Measurements from ENCODE around the gene SUOX. TPM values are rescaled to one million over a fixed set of nuclear protein-coding genes. Genes with fewer than 3 reads are reported as not detected.
A peak's percentile ranks its signal among the peaks of the same experiment; 100 is the strongest.
"Not testable (repeated sequence)": the region's sequence is repeated elsewhere in the genome, so short reads cannot be mapped to it uniquely, and the experiment has no call there.

The SUOX gene
- total RNA-seq, 1 experiment from 2014 or later = 11.8 TPM

GRCh38 chr12:56040963-56041551 is 44.0 kb downstream of the SUOX start:
- DNase-seq (ENCODE audit: low read depth in 1 of 2, low spot score in 2 of 2) = no peak
- H3K9me3 ChIP-seq (replicated peaks) = no peaks in the 10 kb centered on the region
- peaks cover 14% of the 10 kb centered on the region for H3K4me1 ChIP-seq (replicated peaks)
- no peaks in the 10 kb centered on the region for H3K27me3 ChIP-seq (replicated peaks)
- H3K27ac ChIP-seq = peak overlapping the region; percentile 22; the same call in 1 of the 2 replicates
- H3K4me3 ChIP-seq = peak overlapping the region; percentile 57
- peaks cover 38% of the 10 kb centered on the region for H3K36me3 ChIP-seq

GRCh38 chr12:56041552-56042429 is 44.7 kb downstream of the SUOX start, which contains the start of gene RPS26:
TSS of gene RPS26 (plus strand) at chr12:56041918. CDS start at chr12:56042167, 249 bp downstream.
- Histone ChIP-seq H3K36me3 (peaks cover 45% of the 10 kb centered on the region), H3K9me3 (replicated peaks) (no peaks in the 10 kb centered on the region), H3K27ac (peak within 1 kb of the TSS; percentile 95), H3K4me3 (peak within 1 kb of the TSS; percentile 57), H3K27me3 (replicated peaks) (no peaks in the 10 kb centered on the region), H3K4me1 (replicated peaks) (peaks cover 16% of the 10 kb centered on the region)
- DNase-seq (ENCODE audit: low read depth in 1 of 2, low spot score in 2 of 2) = peak; percentile 98 to 99

- H3K36me3 ChIP-seq = peaks cover 47% of the 10 kb centered on the region
- peak overlapping the region; percentile 95 for H3K27ac ChIP-seq
- peaks cover 17% of the 10 kb centered on the region for H3K4me1 ChIP-seq (replicated peaks)
- H3K9me3 ChIP-seq (replicated peaks); H3K27me3 ChIP-seq (replicated peaks); DNase-seq (ENCODE audit: low read depth in 1 of 2, low spot score in 2 of 2): not testable (repeated sequence)
- H3K4me3 ChIP-seq = peak overlapping the region; percentile 57
Measured at GRCh38 chr12:56042430-56042813, 45.3 kb downstream of the SUOX start.

DNA sequence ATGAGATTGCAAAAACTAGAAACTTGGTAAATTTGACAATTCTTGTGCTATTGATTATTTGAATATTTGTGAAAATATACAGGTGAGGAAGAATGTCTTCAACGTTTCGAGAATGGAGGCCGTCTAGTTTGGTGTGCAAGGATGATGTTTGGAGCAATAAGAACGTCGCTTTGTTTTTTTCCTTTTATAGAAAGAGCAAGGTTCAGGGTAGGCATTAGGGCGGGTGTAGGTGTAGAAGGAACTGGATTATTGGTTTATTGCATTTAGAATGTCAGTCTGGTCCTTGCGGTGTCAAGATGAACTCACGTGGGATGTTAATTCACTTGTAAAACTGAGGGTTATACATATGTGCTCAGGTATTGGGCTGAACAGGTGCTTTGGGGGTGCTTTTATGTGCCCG is 45.8 kb downstream of the SUOX start:
- Histone ChIP-seq H3K27me3 (replicated peaks) (no peaks in the 10 kb centered on the region), H3K9me3 (replicated peaks) (no peaks in the 10 kb centered on the region), H3K4me3 (peak overlapping the region; percentile 57), H3K4me1 (replicated peaks) (peaks cover 17% of the 10 kb centered on the region), H3K36me3 (peaks cover 47% of the 10 kb centered on the region), H3K27ac (peak overlapping the region; percentile 95; the same call in 1 of the 2 replicates)
- no peak for DNase-seq (ENCODE audit: low read depth in 1 of 2, low spot score in 2 of 2)

- Histone ChIP-seq H3K27me3 (replicated peaks) (no peaks in the 10 kb centered on the region), H3K9me3 (replicated peaks) (no peaks in the 10 kb centered on the region), H3K4me1 (replicated peaks) (peaks cover 11% of the 10 kb centered on the region), H3K4me3 (no peak overlapping the region), H3K27ac (no peak overlapping the region), H3K36me3 (peaks cover 47% of the 10 kb centered on the region)
- DNase-seq (ENCODE audit: low read depth in 1 of 2, low spot score in 2 of 2) = no peak
Measured at GRCh38 chr12:56046027-56046780, 49.1 kb downstream of the SUOX start.

GRCh38 chr12:56053407-56053893 is 56.4 kb downstream of the SUOX start:
- Histone ChIP-seq H3K27ac (no peak overlapping the region), H3K9me3 (replicated peaks) (no peaks in the 10 kb centered on the region), H3K27me3 (replicated peaks) (no peaks in the 10 kb centered on the region), H3K36me3 (no peaks in the 10 kb centered on the region), H3K4me3 (no peak overlapping the region), H3K4me1 (replicated peaks) (no peaks in the 10 kb centered on the region; the same call in none of the 2 replicates)
- no peak for DNase-seq (ENCODE audit: low read depth in 1 of 2, low spot score in 2 of 2)

Other genes starting within 250 kb of the SUOX start
- 124 and 208 TPM in 2 replicates for gene SARNP, start 179.6 kb upstream of the SUOX start, total RNA-seq (2014; rRNA removed; shearing (Covaris generic))
- gene ORMDL2, start 179.2 kb upstream of the SUOX start, total RNA-seq (2014; rRNA removed; shearing (Covaris generic)) = 15.4 and 15.7 TPM in 2 replicates
- 41.6 and 58.1 TPM in 2 replicates for gene DNAJC14, start 167.7 kb upstream of the SUOX start, total RNA-seq (2014; rRNA removed; shearing (Covaris generic))
- gene MMP19, start 154.3 kb upstream of the SUOX start, total RNA-seq (2014; rRNA removed; shearing (Covaris generic)) = 9.8 and 14.5 TPM in 2 replicates
- gene PYM1, start 69.4 kb upstream of the SUOX start, total RNA-seq (2014; rRNA removed; shearing (Covaris generic)) = 25.1 and 43.7 TPM in 2 replicates
- 23.9 and 46.2 TPM in 2 replicates for gene DGKA, start 66.1 kb upstream of the SUOX start, total RNA-seq (2014; rRNA removed; shearing (Covaris generic))
- 0.34 TPM in 1 of 2 replicates, not detected in the other for gene PMEL, start 31.2 kb upstream of the SUOX start, total RNA-seq (2014; rRNA removed; shearing (Covaris generic))
- 74.4 and 82.1 TPM in 2 replicates for gene CDK2, start 30.4 kb upstream of the SUOX start, total RNA-seq (2014; rRNA removed; shearing (Covaris generic))
- 17.4 and 33.0 TPM in 2 replicates for gene RAB5B, start 23.2 kb upstream of the SUOX start, total RNA-seq (2014; rRNA removed; shearing (Covaris generic))
- gene IKZF4, start 23.8 kb downstream of the SUOX start, total RNA-seq (2014; rRNA removed; shearing (Covaris generic)) = 0.34 and 1.1 TPM in 2 replicates
- 622 and 1,406 TPM in 2 replicates for gene RPS26, start 44.6 kb downstream of the SUOX start, total RNA-seq (2014; rRNA removed; shearing (Covaris generic))
- not detected in 2 replicates for gene ERBB3, start 82.9 kb downstream of the SUOX start, total RNA-seq (2014; rRNA removed; shearing (Covaris generic))
- 204 and 249 TPM in 2 replicates for gene PA2G4, start 107.3 kb downstream of the SUOX start, total RNA-seq (2014; rRNA removed; shearing (Covaris generic))
- 1,215 and 2,760 TPM in 2 replicates for gene RPL41, start 119.4 kb downstream of the SUOX start, total RNA-seq (2014; rRNA removed; shearing (Covaris generic))
- gene ZC3H10, start 121.0 kb downstream of the SUOX start, total RNA-seq (2014; rRNA removed; shearing (Covaris generic)) = 3.6 and 7.3 TPM in 2 replicates
- 138 and 170 TPM in 2 replicates for gene ESYT1, start 131.0 kb downstream of the SUOX start, total RNA-seq (2014; rRNA removed; shearing (Covaris generic))
- gene MYL6B, start 155.3 kb downstream of the SUOX start, total RNA-seq (2014; rRNA removed; shearing (Covaris generic)) = 71.9 and 97.8 TPM in 2 replicates
- gene MYL6, start 161.1 kb downstream of the SUOX start, total RNA-seq (2014; rRNA removed; shearing (Covaris generic)) = 4,832 and 5,659 TPM in 2 replicates
- 20.9 and 33.4 TPM in 2 replicates for gene SMARCC2, start 192.2 kb downstream of the SUOX start, total RNA-seq (2014; rRNA removed; shearing (Covaris generic))
- gene RNF41, start 224.6 kb downstream of the SUOX start, total RNA-seq (2014; rRNA removed; shearing (Covaris generic)) = 28.5 and 46.7 TPM in 2 replicates
- 47.8 and 55.7 TPM in 2 replicates for gene NABP2, start 227.1 kb downstream of the SUOX start, total RNA-seq (2014; rRNA removed; shearing (Covaris generic))
- not detected in 2 replicates for gene SLC39A5, start 232.8 kb downstream of the SUOX start, total RNA-seq (2014; rRNA removed; shearing (Covaris generic))